Hepatocyte (in vitro differentiated cells): ENCODE data around the gene SLC13A3.

Source experiments
- CTCF ChIP-seq: fragments of 200-600 bp; sonication (generic); IDR thresholded peaks from 2 replicates; pipeline ENCODE4 v1.5.1; 2016; ENCODE audit warnings: antibody characterized with exemption, mild to moderate bottlenecking; ENCODE audit not compliant: poor library complexity
- EZH2 ChIP-seq: fragments of 200-600 bp; sonication (generic); IDR thresholded peaks from 2 replicates; pipeline ENCODE4 v1.6.1; 2016; ENCODE audit warnings: antibody characterized with exemption, mild to moderate bottlenecking, borderline replicate concordance
- EZH2phosphoT487 ChIP-seq: fragments of 200-600 bp; sonication (generic); IDR thresholded peaks from one replicate; pipeline ENCODE4 v1.6.1; 2018; ENCODE audit warnings: antibody characterized with exemption, mild to moderate bottlenecking, low read depth, moderate library complexity; ENCODE audit not compliant: unreplicated experiment, severe bottlenecking

DNA sequence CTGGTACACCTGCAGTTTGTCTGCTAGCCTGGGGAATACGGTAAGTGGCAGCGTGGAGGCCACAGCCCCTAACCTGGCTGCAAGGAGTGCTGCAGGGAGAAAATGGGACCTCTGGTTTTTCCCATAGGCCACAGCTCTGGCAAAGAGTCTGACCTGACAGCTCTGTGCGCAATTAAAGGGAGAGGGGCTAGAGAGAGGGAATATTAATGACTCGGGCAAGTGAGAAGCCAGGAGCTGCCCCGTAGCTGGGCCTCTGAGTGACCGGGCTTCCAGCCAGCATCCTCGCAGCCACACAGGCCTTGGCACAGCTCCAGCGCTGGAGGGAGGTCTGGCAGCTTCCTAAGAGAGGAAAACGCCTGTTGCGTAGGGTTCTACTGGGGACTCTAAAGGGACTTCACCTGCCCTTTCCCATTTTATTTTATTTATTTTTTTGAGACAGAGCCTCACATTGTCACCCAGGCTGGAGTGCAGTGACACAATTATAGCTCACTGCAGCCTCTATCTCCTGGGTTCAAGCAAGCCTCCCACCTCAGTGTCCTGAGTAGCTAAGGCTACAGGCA, 82.6 kb downstream of the SLC13A3 start:
- TF ChIP-seq CTCF (no peak), EZH2 (no peak), EZH2phosphoT487 (no peak)
